Spinal cord (tissue), 10 donors: ENCODE data around the gene TCOF1. TPM values are rescaled to one million over a fixed set of nuclear protein-coding genes. Genes with fewer than 3 reads are reported as not detected.
"Not testable (repeated sequence)": the region's sequence is repeated elsewhere in the genome, so short reads cannot be mapped to it uniquely, and the experiment has no call there.

Experiments used
- DNase-seq, 6 donors: peaks; one replicate each; pipeline versions ENCODE4 v3.0.0 to v3.0.0-alpha.2; 2013 to 2015; ENCODE audit warnings: low spot score in 6 of 6, low read depth in 4 of 6
- H3K27ac ChIP-seq: one replicate; pipeline ENCODE4 v1.5.1; 2013; ENCODE audit warnings: low read depth, low read length, control low read depth
- H3K27me3 ChIP-seq: one replicate; pipeline ENCODE4 v1.6.1; 2013; ENCODE audit warnings: low read length; ENCODE audit not compliant: control insufficient read depth, insufficient read depth
- H3K36me3 ChIP-seq: one replicate; pipeline ENCODE4 v1.6.1; 2013; ENCODE audit warnings: low read length; ENCODE audit not compliant: control insufficient read depth, insufficient read depth
- H3K4me1 ChIP-seq: one replicate; pipeline ENCODE4 v1.6.1; 2013; ENCODE audit warnings: low read length; ENCODE audit not compliant: control insufficient read depth, insufficient read depth
- H3K4me3 ChIP-seq: one replicate; pipeline ENCODE4 v1.5.1; 2013; ENCODE audit warnings: low read depth, low read length, control low read depth
- H3K9me3 ChIP-seq: one replicate; pipeline ENCODE4 v1.6.1; 2013; ENCODE audit warnings: low read length; ENCODE audit not compliant: control insufficient read depth, insufficient read depth
- WGBS: methylation state at CpG from one replicate; pipeline ENCODE4 v1.1.5; 2013; ENCODE audit warnings: missing lambda C conversion rate; ENCODE audit not compliant: insufficient coverage; 5-methylcytosine and 5-hydroxymethylcytosine counted together
- polyA plus RNA-seq, 2 donors: library from polyadenylated mRNA; unstranded; fragments of 120-200 nt; gene quantifications; one replicate each; pipeline ENCODE4 v1.2.1, GENCODE V29; 2013; ENCODE audit not compliant: insufficient read length in 2 of 2
- total RNA-seq, 2 donors: library from RNA; depleted of rRNA in 1 of 2; stranded (reverse); fragments of 120-200 nt in 1 of 2; fragments of >200 nt in 1 of 2; gene quantifications; one replicate each; pipeline versions ENCODE4 v1.2.3 to v1.2.4, GENCODE V29; 2013 to 2014
- donor health status: healthy.

The TCOF1 gene
- total and polyA plus RNA-seq, 4 donors, result 8.7 to 26.3 (median 22.4) TPM

DNA sequence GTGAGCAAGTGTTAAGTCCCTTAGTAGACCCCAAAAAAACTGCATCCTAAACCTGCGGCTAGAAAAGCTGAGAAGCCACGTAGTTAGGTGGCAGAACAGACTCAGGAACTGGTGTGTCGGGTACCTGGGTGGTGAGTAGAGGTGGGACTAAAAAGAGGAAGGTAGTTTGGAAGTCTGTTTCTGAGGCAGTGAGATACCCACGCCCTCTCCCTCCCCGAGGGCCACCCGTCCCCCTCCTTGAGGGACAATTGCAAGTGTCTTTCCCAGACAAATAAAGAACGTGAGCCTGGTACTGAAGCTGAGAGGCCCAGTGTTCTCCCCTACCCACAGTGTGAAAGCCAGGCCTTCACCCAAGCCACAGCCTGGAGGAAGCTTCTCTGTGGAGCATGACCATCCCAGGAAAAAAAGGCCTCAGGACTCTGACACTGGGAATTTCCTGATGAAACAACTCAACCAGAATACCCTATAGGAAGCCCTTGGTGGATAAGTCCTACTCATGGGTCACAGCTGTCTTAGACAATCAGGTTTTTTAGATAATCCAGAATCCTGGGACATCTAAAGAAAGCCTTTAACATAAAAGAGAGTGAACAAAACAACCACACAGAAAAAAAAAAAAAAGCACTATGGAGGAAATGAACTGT is 62.3 kb downstream of the TCOF1 start:
- no peak overlapping the region for H3K27ac ChIP-seq
- no peaks in the 10 kb centered on the region for H3K36me3 ChIP-seq
- no CpG with 5 or more reads among the region's 7 CpGs for WGBS
- no peaks in the 10 kb centered on the region for H3K27me3 ChIP-seq
- no peak overlapping the region for H3K4me3 ChIP-seq
- H3K4me1 ChIP-seq, result no peaks in the 10 kb centered on the region
- H3K9me3 ChIP-seq, result no peaks in the 10 kb centered on the region
- no peak for DNase-seq

- DNase-seq, result no peak
- H3K4me3 ChIP-seq, result no peak overlapping the region
- H3K27ac ChIP-seq, result no peak overlapping the region
- no peaks in the 10 kb centered on the region for H3K9me3 ChIP-seq
- H3K4me1 ChIP-seq, result no peaks in the 10 kb centered on the region
- no peaks in the 10 kb centered on the region for H3K36me3 ChIP-seq
- H3K27me3 ChIP-seq, result no peaks in the 10 kb centered on the region
- 54% methylated on average over 2 of the region's 4 CpGs for WGBS
These were observed 64.6 kb downstream of the TCOF1 start for GRCh38 chr5:150422075-150422474.

DNA sequence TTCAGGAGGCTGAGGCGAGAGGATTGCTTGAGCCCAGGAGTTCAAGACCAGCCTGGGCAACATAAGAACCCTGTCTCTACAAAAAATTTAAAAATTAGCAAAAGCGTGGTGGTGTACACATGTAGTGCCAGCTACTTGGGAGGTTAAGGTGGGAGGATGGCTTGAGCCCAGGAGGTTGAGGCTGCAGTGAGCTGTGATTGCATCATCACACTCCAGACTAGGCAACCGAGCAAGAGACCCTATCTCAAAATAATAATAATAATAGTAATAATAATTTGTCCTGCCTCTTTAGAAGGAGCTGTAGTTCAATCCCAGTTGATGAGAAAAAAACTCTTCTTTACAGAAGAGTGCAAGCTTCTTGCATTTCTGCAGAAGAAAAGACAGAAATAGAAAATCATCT is 65.3 kb downstream of the TCOF1 start:
- no CpG with 5 or more reads among the region's 3 CpGs for WGBS
- no peak overlapping the region for H3K4me3 ChIP-seq
- no peak for DNase-seq
- H3K27me3 ChIP-seq, result no peaks in the 10 kb centered on the region
- no peaks in the 10 kb centered on the region for H3K36me3 ChIP-seq
- H3K27ac ChIP-seq, result no peak overlapping the region
- no peaks in the 10 kb centered on the region for H3K9me3 ChIP-seq
- no peaks in the 10 kb centered on the region for H3K4me1 ChIP-seq

GRCh38 chr5:150426165-150426564 is 68.7 kb downstream of the TCOF1 start:
- H3K27me3 ChIP-seq, H3K4me1 ChIP-seq, H3K4me3 ChIP-seq, H3K36me3 ChIP-seq, H3K27ac ChIP-seq, DNase-seq, H3K9me3 ChIP-seq: not testable (repeated sequence)
- WGBS, result 66% methylated on average over 4 of the region's 9 CpGs

DNA sequence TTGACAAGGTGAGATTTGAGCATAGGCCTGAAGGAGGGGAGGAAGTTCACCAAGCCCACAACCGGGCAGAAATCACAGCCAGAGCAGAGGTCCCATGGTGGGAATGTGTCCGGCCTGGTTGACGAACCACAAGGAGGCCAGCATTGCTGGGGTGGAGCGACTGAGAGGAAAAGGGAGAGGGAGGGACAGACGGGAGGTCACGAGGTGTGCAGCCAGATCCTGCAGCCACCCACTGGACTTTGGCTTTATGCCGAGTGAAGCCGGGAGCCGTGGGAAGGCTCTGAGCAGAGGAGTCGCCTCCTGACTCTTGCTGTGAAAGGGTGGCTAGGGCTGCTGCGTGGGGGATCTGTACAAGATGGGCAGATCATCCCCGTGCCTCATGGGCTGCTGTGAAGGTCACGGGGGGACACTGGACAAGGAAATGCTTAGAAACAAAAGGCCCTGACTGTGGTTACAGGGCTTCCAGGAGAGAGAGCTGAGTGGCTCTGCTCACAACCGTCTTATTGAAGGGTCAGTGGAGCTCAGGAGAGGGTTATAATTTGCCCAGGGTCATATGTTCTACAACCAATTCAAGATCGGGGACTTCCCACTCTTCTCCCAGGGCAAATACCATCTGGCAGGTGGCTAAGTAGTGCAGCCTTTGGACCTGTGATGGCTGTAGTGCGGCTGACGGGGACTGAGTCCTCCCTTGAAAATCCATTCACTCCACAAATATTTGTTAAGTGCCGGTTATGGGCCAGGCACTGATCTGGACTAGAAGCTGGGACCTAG is 70.8 kb downstream of the TCOF1 start:
- Histone ChIP-seq H3K4me3 (no peak overlapping the region), H3K9me3 (no peaks in the 10 kb centered on the region), H3K4me1 (peaks cover 5% of the 10 kb centered on the region), H3K27ac (no peak overlapping the region), H3K36me3 (no peaks in the 10 kb centered on the region), H3K27me3 (no peaks in the 10 kb centered on the region)
- peak in 1 of 6 donors; percentile 32 for DNase-seq
- 57% methylated on average over 15 of the region's 18 CpGs for WGBS

GRCh38 chr5:150428978-150429377 is 71.5 kb downstream of the TCOF1 start:
- H3K4me1 ChIP-seq, result peaks cover 5% of the 10 kb centered on the region
- WGBS, result 91% methylated on average over 4 of the region's 5 CpGs
- H3K36me3 ChIP-seq, result no peaks in the 10 kb centered on the region
- no peak overlapping the region for H3K4me3 ChIP-seq
- no peaks in the 10 kb centered on the region for H3K27me3 ChIP-seq
- no peaks in the 10 kb centered on the region for H3K9me3 ChIP-seq
- DNase-seq, result no peak
- no peak overlapping the region for H3K27ac ChIP-seq

DNA sequence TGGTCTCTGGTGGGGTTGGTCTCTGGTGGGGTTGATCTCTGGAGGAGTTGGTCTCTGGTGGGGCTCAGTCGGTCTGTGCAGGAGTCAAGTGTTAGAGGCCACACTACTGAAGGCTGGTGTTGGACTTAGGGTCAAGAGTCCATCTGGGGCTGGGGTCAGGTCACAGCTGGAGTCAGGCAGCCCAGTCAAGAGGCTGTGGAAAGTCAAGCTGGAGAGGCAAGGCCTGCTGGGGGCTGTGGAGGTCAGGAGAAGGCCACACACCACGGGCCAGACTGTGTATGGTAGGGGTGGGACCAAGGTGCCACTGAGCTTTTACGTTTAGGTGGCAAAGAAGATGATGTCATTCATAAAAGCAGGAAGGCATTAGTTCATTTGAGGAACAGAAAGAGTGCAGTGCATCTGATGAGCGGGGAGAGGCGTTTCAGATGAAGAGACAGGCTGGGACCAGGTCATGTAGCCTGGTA is 71.9 kb downstream of the TCOF1 start:
- Histone ChIP-seq H3K27me3 (no peaks in the 10 kb centered on the region), H3K9me3 (no peaks in the 10 kb centered on the region), H3K4me3 (no peak overlapping the region), H3K36me3 (no peaks in the 10 kb centered on the region), H3K4me1 (peaks cover 5% of the 10 kb centered on the region), H3K27ac (no peak overlapping the region)
- DNase-seq, result no peak
- 89% methylated on average over 5 of the region's 5 CpGs for WGBS

GRCh38 chr5:150431048-150431447 is 73.6 kb downstream of the TCOF1 start:
- Histone ChIP-seq H3K27me3 (no peaks in the 10 kb centered on the region), H3K4me3 (no peak overlapping the region), H3K27ac (no peak overlapping the region), H3K36me3 (no peaks in the 10 kb centered on the region), H3K4me1 (peaks cover 5% of the 10 kb centered on the region), H3K9me3 (no peaks in the 10 kb centered on the region)
- no peak for DNase-seq
- WGBS, result 86% methylated on average over 18 of the region's 18 CpGs

- Histone ChIP-seq H3K9me3 (no peaks in the 10 kb centered on the region), H3K4me1 (peaks cover 5% of the 10 kb centered on the region), H3K36me3 (no peaks in the 10 kb centered on the region), H3K4me3 (no peak overlapping the region), H3K27me3 (no peaks in the 10 kb centered on the region), H3K27ac (no peak overlapping the region)
- no CpG with 5 or more reads among the region's 4 CpGs for WGBS
- no peak for DNase-seq
These were observed 74.1 kb downstream of the TCOF1 start for GRCh38 chr5:150431574-150431973.

- Histone ChIP-seq H3K4me3 (no peak overlapping the region), H3K4me1 (no peaks in the 10 kb centered on the region), H3K27me3 (no peaks in the 10 kb centered on the region), H3K27ac (no peak overlapping the region), H3K9me3 (no peaks in the 10 kb centered on the region), H3K36me3 (no peaks in the 10 kb centered on the region)
- WGBS, result 60% methylated on average over 6 of the region's 6 CpGs
- no peak for DNase-seq
These were observed 77.0 kb downstream of the TCOF1 start for GRCh38 chr5:150434464-150434863.
